ENCODE results near the gene STX8.

The STX8 gene

DNA sequence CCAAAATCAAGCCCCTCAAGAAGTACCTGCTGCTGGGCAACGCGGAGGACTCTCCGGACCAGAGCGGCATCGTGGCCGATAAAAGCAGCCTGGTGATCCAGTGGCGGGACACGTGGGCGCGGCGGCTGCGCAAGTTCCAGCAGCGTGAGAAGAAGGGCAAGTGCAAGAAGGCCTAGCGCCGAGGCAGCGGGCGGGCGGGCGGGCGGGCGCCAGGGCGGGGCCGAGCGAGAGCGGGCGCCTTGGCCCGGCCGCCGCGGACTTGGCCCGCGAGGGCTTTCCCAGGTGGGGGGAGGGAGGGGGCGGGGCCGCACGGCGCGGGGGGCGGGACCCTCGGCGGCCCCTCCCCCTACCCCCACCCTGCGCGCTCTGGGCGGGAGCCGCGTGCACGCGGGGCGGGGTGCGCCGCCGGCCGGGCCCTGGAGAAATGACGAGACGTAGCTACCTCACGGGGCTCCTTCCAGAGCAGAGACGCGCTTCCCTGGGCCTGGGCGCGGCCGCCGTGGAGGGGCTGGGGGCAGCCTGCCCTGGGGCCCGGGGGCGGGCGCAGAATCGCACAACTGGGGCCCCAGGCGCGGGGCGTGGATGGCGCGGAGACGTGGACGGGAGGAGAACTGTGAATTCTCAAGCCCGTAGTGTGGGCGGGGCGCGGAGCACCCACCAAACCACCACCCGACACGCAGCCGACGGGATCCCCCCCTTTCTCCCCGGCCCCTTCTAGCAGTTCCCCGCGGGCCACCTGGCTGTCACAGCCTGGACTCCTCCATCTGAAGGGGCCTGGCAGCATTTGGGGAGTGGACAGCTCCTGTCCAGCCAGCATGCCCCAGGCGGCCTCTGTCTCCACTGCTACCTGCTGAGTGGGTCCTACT is 335.6 kb downstream of the STX8 start:
- TF ChIP-seq, protein P1, sequence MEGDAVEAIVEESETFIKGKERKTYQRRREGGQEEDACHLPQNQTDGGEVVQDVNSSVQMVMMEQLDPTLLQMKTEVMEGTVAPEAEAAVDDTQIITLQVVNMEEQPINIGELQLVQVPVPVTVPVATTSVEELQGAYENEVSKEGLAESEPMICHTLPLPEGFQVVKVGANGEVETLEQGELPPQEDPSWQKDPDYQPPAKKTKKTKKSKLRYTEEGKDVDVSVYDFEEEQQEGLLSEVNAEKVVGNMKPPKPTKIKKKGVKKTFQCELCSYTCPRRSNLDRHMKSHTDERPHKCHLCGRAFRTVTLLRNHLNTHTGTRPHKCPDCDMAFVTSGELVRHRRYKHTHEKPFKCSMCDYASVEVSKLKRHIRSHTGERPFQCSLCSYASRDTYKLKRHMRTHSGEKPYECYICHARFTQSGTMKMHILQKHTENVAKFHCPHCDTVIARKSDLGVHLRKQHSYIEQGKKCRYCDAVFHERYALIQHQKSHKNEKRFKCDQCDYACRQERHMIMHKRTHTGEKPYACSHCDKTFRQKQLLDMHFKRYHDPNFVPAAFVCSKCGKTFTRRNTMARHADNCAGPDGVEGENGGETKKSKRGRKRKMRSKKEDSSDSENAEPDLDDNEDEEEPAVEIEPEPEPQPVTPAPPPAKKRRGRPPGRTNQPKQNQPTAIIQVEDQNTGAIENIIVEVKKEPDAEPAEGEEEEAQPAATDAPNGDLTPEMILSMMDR (conservative IDR thresholded peaks at IDR 0.05; ENCODE audit: low read depth, low read length), result no peak
- no peak for DNase-seq (ENCODE audit: low read depth)
- H3K4me3 ChIP-seq (ENCODE audit: low read length), result peak overlapping the region; percentile 28

DNA sequence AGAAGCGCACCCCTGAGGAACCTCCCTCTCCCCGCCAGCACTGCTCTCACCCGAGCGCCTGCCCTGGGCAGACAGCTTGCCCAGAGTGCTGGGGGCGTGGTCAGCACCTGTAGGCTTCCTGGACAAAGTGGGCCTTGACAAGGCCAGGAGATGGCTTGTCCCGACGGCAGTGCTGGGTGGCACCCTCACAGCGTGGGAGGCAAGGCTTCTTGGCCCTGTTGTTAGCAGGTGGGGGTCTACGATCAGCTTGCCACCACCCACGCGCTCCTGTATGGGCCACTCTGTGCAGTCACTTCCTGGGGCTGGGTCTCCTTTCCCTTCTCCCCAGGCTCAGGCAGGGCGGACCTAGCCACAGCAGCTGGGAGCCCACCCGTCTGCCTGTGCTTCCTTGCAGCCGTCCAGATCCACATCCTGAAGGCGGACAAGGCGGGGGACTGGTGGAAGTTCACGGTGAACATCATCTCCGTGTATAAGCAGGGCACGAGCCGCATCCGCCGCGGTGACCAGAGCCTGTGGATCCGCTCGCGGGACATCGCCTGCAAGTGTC is 336.3 kb downstream of the STX8 start:
- TF ChIP-seq, protein P1 (conservative IDR thresholded peaks at IDR 0.05; ENCODE audit: low read depth, low read length), result no peak
- no peak for DNase-seq (ENCODE audit: low read depth)

DNA sequence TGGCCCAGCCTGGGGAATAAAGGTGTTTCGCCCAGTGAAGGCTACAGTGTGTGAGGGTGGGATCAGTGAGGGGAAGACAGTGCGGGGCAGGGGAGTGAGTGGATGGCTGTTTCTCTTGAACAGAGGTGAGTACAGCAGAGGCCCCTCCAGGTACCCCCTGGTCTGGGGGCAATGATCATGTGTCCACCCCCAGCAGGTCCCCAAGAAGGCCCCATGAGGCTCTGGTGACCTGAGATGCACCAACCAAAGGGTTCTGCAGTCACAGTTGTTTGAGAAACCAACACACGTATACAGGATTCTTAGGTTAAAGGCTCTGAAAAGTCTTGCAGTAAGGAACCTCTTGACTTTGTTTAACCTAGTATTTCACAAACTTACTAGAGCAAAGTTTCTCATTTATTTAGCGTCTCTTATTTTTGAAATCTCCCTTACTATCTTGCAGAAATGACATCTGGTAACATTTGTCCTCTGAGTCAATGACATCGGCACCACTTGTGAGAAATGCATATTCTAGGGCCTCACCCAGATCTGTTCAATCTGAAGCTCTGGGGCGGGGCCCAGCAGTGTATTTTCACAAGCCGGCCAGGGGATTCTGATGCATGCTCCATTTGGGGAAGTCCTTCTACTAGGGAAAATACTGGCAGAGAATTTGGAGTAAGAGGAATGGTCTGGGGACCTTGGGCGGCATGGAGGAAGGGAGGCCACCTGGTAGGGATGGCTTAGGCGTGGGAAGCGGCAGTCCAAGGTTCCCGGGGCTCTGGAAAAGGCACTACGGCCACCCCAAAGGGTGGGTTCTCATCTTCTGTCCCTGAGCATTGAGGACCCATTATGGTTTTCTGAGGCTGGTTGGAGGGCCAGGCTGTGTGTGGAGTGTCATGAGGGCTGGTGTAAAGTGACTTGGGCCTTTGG is 337.0 kb downstream of the STX8 start:
- no peak for DNase-seq (ENCODE audit: low read depth)
- no peak overlapping the region for H3K4me3 ChIP-seq (ENCODE audit: low read length)
- TF ChIP-seq, protein P1 (conservative IDR thresholded peaks at IDR 0.05; ENCODE audit: low read depth, low read length), result no peak

More for the DNA sequence above, 336.3 kb downstream of the STX8 start:
- peak overlapping the region; percentile 28 for H3K4me3 ChIP-seq (ENCODE audit: low read length)

DNA sequence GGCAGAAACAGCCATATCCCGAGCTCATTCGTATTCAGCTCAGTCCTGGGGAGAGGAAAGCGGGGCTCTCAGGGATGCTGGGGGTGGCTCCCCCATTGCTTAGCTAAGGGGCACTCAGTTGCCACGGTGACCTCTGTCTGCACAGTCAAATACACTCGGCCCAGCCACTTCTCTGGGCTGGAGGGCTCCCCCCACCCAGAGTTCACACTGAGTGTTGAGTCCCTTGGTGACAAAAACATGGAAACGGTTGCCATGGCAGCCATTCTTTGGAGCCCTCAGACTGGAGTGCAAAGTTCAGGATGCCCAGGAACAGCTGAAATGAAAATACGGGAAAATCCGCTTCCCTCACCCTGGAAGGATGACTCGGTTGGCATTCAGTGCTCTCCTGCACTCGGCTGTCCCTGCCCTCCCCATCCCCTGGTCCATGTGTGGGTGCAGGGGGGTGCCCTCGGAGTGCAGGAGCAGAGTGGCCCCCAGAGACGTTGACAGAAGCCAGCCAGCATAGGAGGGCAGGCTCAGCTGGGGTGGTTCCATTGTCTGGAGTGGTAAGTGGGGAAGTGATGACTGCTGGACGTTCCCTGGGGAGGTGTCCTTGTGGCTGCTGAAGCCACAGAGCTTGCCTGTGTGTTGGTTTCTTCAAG is 337.8 kb downstream of the STX8 start:
- H3K4me3 ChIP-seq (ENCODE audit: low read length), result no peak overlapping the region
- TF ChIP-seq, protein P1 (conservative IDR thresholded peaks at IDR 0.05; ENCODE audit: low read depth, low read length), result no peak
- DNase-seq (ENCODE audit: low read depth), result no peak

DNA sequence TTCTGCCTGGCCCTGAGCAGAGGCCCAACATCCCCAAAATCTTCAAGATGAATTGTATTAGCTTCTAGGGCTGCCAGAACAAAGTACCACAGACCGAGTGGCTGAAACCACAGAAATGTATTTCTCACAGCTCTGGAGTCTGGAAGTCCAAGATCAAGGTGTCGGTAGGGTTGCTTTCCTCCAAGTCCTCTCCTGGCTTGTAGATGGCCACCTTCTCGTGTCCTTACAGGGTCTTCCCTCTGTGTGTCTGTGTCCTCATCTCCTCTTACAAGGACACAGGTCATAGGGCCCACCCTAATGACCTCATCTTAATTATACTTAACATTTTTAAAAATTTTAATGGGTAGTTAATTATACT is 338.6 kb downstream of the STX8 start:
- DNase-seq (ENCODE audit: low read depth), result no peak
- no peak overlapping the region for H3K4me3 ChIP-seq (ENCODE audit: low read length)
- TF ChIP-seq, protein P1 (conservative IDR thresholded peaks at IDR 0.05; ENCODE audit: low read depth, low read length), result no peak

DNA sequence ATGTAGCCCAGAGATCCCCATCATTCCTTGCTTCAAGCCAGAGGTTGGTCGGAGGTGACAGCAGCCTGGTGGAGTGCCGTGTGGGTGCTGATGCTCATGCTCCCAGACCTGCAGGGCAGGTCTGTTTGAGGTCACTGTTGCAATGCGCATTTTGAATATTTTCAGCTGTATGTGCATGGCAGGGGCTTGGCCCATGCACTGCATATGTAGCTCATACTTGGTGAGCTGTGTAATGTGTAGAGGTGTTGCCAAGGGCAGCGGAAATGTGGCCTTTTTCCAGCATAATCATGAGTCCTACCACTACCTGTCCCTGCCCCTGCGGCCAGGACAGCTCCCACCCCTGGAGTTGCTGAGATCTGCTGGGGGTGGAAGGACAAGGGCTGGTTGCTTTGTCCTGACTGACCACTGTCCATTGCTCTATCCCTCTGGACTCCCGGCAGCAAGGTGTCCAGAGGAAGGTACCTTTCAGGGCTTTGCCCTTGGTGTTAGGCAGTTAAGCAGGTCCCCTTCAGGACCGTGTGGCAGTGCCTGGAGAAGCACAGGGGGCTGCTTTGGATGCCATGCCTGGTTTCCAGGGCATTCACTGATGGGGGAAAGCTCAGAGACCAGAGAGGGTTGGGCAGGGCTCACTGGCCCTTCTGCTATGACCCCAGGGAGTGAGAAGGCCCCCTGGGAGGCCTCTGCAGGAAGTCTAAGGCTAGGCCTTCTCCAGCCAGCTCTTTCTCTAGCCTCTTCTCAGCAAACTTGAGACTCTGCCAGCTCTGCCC is 339.2 kb downstream of the STX8 start:
- TF ChIP-seq, protein P1 (conservative IDR thresholded peaks at IDR 0.05; ENCODE audit: low read depth, low read length), result no peak
- H3K4me3 ChIP-seq (ENCODE audit: low read length), result no peak overlapping the region
- no peak for DNase-seq (ENCODE audit: low read depth)
